Stimulated activated CD8-positive, alpha-beta memory T cell treated with anti-CD3 and anti-CD28 coated beads, Interleukin-15, amount 100 ng/mL, for 24 hours (primary cell): ENCODE results near the gene NUTM2D.
"Not testable (repeated sequence)": the region's sequence is repeated elsewhere in the genome, so short reads cannot be mapped to it uniquely, and the experiment has no call there.

Experiments used
- DNase-seq: peaks from one replicate; pipeline ENCODE4 v3.0.0-alpha.2; 2020; ENCODE audit warnings: low read depth

Gene NUTM2D

GRCh38 chr10:87379115-87379514, 21.6 kb downstream of the NUTM2D start:
- DNase-seq = not testable (repeated sequence)

GRCh38 chr10:87383149-87383857, 25.8 kb downstream of the NUTM2D start:
- DNase-seq = not testable (repeated sequence)

- not testable (repeated sequence) for DNase-seq
Observed at GRCh38 chr10:87384283-87384682, 26.7 kb downstream of the NUTM2D start.

- not testable (repeated sequence) for DNase-seq
Observed at GRCh38 chr10:87385762-87386360, 28.3 kb downstream of the NUTM2D start.

GRCh38 chr10:87391360-87391759, 33.8 kb downstream of the NUTM2D start:
- DNase-seq = not testable (repeated sequence)

- not testable (repeated sequence) for DNase-seq
Observed at GRCh38 chr10:87396206-87396605, 38.7 kb downstream of the NUTM2D start.

- not testable (repeated sequence) for DNase-seq
Observed at GRCh38 chr10:87398436-87398835, 40.9 kb downstream of the NUTM2D start.

- DNase-seq = not testable (repeated sequence)
Observed at GRCh38 chr10:87407516-87408467, 50.2 kb downstream of the NUTM2D start.

- not testable (repeated sequence) for DNase-seq
Observed at GRCh38 chr10:87413921-87414320, 56.4 kb downstream of the NUTM2D start.
